Neural cell (in vitro differentiated cells): ENCODE measurements around the gene KRTAP2-4.

ENCODE experiments used
- CTCF ChIP-seq: fragments of 450-650 bp; IDR thresholded peaks from 2 replicates; pipeline ENCODE4 v1.5.1; 2014; ENCODE audit warnings: antibody characterized with exemption, mild to moderate bottlenecking, moderate library complexity; ENCODE audit not compliant: poor library complexity, severe bottlenecking
- EZH2 ChIP-seq: fragments of 200-600, 300-800 bp; shearing (Covaris generic), sonication (generic); IDR thresholded peaks from 2 replicates; pipeline ENCODE4 v1.6.1; 2014; ENCODE audit warnings: antibody characterized with exemption, low read length, borderline replicate concordance, mild to moderate bottlenecking; ENCODE audit not compliant: insufficient read depth, poor library complexity, severe bottlenecking
- MXI1 ChIP-seq: fragments of 450-650 bp; conservative IDR thresholded peaks from 2 replicates; pipeline ENCODE4 v1.6.1; 2014; ENCODE audit warnings: antibody characterized with exemption, mild to moderate bottlenecking; ENCODE audit not compliant: poor library complexity, severe bottlenecking
- POLR2AphosphoS5 ChIP-seq: IDR thresholded peaks from 2 replicates; pipeline ENCODE4 v1.6.1; 2012
- RAD21 ChIP-seq: fragments of 450-650 bp; conservative IDR thresholded peaks from 2 replicates; pipeline ENCODE4 v1.6.1; 2014; ENCODE audit warnings: antibody characterized with exemption, mild to moderate bottlenecking, moderate library complexity
- SMC3 ChIP-seq: fragments of 450-650 bp; conservative IDR thresholded peaks from 2 replicates; pipeline ENCODE4 v1.6.1; 2014; ENCODE audit warnings: antibody characterized with exemption, mild to moderate bottlenecking, moderate library complexity; ENCODE audit not compliant: poor library complexity
- TAF1 ChIP-seq: IDR thresholded peaks from 2 replicates; pipeline ENCODE4 v1.6.1; 2012; ENCODE audit warnings: low read depth

GRCh38 chr17:41076788-41077187 lies 11.1 kb upstream of the KRTAP2-4 start:
- TF ChIP-seq CTCF (no peak), TAF1 (no peak), POLR2AphosphoS5 (no peak), MXI1 (no peak), EZH2 (no peak), SMC3 (no peak), RAD21 (no peak)
